Tibial nerve (tissue), 3 donors: Measurements from ENCODE around the gene ELMO1.

Source experiments
- CTCF ChIP-seq, 5 experiments: fragments of 200-600 bp in 3 of 5; fragments of 450-650 bp in 2 of 5; sonication (generic) in 3 of 5; IDR thresholded peaks; one replicate each; pipeline ENCODE4 v1.5.1; 2016 to 2019; ENCODE audit warnings: antibody characterized with exemption in 5 of 5, mild to moderate bottlenecking in 3 of 5, moderate library complexity in 2 of 5
- POLR2A ChIP-seq, 2 donors: fragments of 450-650 bp; IDR thresholded peaks; one replicate each; pipeline ENCODE4 v1.6.1; 2017; ENCODE audit warnings: antibody characterized with exemption in 2 of 2, mild to moderate bottlenecking in 2 of 2, moderate library complexity in 2 of 2

DNA sequence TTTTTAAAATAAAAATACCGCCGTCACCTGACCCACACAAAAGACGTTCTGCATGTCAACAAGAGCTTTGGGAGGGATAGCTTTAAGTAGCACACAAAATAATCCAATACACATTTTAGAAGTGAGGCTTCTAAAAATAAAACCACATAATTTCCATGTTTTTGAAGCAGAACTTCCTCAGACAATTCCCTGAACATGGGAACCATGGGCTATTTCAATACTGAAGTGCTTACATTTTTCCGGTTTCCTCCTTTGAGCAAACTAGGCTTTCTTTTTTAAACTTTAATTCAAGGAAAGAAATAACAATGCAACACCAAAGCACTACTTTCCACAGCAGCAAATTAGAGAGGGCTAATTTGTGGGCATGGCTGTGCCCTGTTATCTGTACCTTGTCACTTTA is 59.9 kb downstream of the ELMO1 start:
- TF ChIP-seq CTCF (IDR thresholded peaks at IDR 0.05) (no peak), POLR2A (IDR thresholded peaks at IDR 0.05) (no peak)
